Stimulated activated CD8-positive, alpha-beta memory T cell treated with anti-CD3 and anti-CD28 coated beads, Interleukin-12 subunit alpha, Interleukin-12 subunit beta, amount 100 ng/mL, for 4 hours (primary cell): ENCODE measurements around the gene TMX2.
"Not testable (repeated sequence)": the region's sequence is repeated elsewhere in the genome, so short reads cannot be mapped to it uniquely, and the experiment has no call there.

ENCODE experiments used
- DNase-seq: peaks from one replicate; pipeline ENCODE4 v3.0.0-alpha.2; 2020; ENCODE audit warnings: low read depth

Gene TMX2

GRCh38 chr11:57713835-57714234 lies 1.4 kb downstream of the TMX2 start:
- no peak for DNase-seq

- DNase-seq = not testable (repeated sequence)
Measured at GRCh38 chr11:57716726-57717125, 4.3 kb downstream of the TMX2 start.

DNA sequence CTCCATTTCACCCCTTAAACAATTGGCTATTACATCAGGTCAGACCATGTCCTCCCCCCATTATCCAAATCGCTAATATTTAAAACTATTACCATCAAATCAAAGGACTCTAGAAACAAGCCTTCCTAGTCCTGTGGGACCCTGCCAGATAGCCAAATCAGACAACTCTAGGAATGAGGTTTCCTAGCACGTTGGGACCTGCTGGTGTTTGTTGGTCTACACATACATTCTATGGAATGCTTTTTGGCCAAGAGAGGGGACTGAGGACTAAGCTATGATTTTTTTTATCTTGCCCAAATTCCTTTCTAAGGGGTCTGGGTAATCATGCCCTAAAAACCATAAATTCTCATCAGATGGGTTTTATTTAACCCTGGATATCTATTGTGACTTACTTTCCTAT lies 14.8 kb downstream of the TMX2 start:
- DNase-seq = no peak

DNA sequence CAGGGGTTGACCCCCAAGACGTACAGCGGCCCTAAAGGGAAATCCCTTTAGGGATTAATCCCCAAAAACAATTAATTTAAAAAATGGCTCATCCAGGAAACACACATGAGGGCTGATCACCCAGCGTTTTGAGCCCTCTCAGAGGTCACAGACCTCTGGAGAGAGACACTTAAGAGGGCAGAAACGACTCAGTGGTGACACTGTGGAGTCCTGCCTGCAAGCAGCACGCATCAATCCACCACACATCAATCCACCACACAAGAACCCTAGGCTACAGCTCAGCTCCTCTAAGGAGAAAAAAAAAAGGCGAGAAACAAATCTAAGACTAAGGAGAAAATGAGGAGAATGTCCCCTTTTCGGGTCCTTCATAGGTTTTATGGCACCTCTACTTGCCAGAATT lies 16.4 kb downstream of the TMX2 start:
- DNase-seq = no peak

DNA sequence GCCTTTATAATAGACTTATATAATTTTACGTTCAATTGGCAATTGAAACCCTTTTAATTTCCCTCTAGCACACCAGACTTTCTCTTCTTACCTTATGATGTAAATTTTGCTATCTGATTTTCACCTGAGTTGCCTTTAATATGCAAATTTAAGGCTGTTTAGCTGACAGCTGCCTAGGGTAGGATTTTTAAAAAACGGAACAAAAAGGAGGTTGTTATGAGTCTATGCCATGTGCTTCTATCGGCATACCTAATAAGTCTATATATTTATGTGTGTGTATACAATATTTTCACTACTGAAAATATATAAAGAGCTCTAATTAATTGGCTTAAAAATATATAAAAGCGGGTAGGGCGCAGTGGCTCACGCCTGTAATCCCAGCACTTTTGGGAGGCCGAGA lies 17.1 kb downstream of the TMX2 start:
- DNase-seq = no peak

- DNase-seq = no peak
Measured at GRCh38 chr11:57732661-57733060, 20.3 kb downstream of the TMX2 start.

DNA sequence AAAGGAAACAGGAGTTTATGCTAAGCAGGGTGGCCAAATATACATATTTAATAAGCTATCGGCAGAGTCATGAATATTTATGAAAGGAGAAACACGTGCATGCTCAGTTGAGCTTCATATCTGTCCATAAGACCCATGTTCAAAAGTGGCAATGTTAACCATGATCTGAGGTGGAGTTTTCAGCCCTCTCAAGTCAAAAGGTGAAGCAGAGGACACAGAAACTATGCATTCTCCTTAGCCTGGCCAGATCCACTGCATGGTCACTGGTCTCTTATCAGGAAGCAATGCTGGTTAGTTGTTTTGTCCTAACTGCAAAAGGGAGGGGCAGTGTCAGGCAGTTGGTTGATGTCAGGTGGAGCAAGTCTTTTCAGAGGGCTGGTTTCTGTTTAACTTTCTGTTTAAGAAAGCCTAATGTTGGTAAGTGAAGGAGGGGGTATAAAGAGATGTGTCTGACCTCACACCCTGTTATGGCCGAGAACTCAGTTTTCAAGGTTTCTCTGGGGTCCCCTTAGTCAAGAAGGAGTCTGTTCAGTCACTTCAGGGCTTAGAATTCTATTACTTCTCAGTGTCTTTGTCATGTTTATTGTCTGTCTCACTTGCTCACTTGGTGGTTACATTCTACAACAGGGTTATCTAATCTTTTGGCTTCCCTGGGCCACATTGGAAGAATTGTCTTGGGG lies 23.4 kb downstream of the TMX2 start:
- DNase-seq = no peak

GRCh38 chr11:57741132-57742086 lies 29.0 kb downstream of the TMX2 start, which contains the start of gene SELENOH:
TSS of gene SELENOH (plus strand) at chr11:57741491. CDS start at chr11:57741596, 105 bp downstream.
- peak; percentile 87 for DNase-seq

DNA sequence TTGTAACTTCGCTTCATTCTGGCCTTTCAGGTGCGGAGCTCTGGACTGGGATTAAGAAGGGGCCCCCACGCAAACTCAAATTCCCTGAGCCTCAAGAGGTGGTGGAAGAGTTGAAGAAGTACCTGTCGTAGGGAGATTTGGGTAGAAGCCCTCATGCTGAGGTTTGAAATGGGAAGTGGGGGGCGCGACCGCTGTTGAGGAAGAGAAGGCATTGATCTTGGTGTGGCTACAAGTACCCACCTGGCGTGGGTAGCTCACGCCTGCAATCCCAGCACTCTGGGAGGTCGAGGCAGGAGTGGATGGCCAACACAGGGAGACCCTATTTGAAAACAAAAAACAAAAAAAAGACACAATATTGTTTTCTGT lies 29.7 kb downstream of the TMX2 start:
- no peak for DNase-seq

GRCh38 chr11:57744357-57744756 lies 32.0 kb downstream of the TMX2 start:
- no peak for DNase-seq

DNA sequence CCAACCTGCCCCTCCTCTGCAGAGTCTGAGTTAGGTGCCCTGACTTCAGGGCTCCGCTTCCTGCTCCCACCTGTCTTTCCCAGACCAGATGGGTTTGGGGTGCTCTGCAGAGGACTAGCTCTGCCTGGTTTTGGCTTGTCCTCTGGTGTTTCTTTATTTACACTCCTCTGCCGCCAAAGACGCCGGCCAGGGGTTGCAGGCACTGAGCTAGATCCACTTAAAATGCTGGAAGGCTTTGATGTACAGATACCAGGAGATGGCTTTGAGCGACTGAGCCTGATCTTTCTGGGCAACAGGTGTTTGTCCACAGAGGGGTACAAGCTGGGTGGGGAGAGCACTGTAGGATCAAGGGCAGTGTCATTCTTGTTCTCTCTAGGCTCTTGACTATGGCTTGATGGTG lies 32.8 kb downstream of the TMX2 start:
- DNase-seq = no peak

DNA sequence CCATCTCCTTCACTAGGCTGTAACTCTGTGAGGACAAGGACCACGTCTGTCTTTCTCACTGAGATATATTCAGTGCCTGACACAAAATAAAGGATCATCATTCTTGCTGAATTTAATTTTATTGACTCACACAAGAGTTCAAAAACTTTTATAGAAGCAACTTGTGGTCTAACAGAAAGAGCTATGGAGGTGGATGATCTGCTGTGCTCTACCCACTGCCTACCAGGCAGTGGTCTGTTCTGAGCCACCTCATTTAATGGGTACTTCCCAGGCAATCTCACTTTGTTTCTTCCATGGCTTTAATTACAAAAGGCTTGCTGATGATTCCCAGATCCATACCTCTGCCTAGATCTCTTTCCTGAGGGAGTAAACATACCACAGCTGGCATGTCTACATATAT lies 34.5 kb downstream of the TMX2 start:
- no peak for DNase-seq

DNA sequence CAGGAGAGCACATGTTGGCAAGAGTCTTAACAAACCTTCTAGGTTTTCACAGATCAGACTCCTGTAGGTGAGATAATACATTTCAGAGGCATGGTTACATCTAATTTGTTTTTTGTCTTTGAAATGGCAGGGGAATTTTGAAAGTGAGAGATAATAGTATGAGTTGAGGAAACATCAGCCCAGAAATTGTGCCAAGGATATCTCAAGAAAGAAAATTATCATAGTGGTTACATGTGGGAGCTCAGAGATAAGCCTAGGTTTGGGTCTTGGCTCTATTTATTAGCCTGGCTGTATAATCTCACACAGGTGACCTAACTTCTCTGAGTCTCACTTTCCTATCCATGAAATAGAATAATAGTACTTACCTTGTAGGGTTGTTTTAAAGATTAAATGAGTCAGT lies 38.8 kb downstream of the TMX2 start:
- DNase-seq = no peak

DNA sequence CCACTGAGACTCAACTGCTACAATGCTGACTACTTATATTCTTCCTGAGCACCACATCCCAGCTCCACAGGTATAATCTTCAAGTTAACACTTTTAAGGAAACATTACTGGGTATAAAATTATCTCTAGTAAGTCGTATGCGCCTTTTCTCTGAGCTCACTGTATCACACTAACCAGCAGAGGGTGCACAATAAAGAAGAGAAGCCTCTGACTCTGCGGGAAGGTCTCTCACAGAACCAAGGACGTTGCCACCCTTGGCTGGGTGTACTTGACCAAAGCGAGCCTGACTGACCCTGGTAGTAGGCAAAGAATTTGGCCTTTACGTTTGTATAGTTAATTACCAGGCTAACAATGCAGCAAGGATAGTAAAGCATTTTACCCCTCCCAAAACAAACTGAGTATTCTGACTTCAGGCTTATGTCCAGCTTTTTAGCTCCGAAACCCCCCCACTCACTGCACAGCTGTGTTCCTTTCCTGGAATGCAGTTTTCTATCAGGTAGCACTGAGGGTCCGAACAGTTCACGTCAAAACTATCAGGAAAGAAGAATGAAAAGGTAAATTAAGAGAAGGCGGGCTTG lies 39.4 kb downstream of the TMX2 start, which contains the start of gene BTBD18:
BTBD18 (minus strand) TSS at position 144 of the 578 bp plus-strand sequence. CDS start 631 bp downstream, outside the sequence.
- DNase-seq = no peak

- no peak for DNase-seq
Measured at GRCh38 chr11:57752954-57753353, 40.6 kb downstream of the TMX2 start.

- no peak for DNase-seq
Measured at GRCh38 chr11:57758174-57758573, 45.8 kb downstream of the TMX2 start.

DNA sequence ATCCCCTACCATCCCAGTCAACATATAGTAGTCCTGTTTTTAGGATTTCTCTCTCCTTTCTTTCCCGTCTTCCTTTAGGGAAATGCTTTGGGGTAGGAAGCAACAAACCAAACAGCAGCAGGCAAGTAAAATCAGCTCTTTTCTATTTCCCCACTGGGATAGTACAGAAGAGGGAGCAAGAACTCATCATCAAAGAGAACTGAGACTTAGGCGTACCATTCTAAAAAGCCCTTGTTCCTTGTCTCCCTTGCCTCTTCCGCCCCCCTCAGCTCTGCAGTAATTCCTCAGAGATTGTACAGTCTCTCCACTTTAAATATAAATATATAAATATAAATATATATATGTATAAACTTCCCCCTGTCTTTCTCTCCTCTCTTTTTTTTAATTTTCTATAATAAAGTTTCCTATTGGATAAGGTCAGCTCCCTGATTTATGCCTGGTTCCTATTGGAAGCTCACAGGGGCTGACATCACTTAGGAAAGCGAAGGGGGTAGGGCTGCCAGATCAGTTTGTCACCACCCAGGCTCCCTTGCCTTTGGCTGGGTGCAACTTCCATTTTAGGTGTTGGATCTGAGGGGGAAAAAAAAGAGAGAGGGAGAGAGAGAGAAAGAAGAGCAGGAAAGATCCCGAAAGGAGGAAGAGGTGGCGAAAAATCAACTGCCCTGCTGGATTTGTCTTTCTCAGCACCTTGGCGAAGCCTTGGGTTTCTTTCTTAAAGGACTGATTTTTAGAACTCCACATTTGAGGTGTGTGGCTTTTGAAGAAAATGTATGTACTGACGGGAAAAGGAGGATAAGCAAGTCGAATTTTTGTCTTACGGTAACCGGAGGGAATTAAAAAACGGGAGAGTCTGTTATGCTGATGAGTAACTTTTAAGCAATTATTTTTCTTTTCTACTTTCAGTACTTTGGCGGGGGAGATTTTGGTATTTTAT lies 49.2 kb downstream of the TMX2 start, which contains the start of gene CTNND1:
CTNND1 (plus strand) TSS at position 502 of the 934 bp plus-strand sequence. CDS start 29,677 bp downstream, outside the sequence.
- DNase-seq = no peak

- no peak for DNase-seq
Measured at GRCh38 chr11:57762235-57762861, 50.0 kb downstream of the TMX2 start.

- DNase-seq = no peak
Measured at GRCh38 chr11:57763568-57763967, 51.2 kb downstream of the TMX2 start.

DNA sequence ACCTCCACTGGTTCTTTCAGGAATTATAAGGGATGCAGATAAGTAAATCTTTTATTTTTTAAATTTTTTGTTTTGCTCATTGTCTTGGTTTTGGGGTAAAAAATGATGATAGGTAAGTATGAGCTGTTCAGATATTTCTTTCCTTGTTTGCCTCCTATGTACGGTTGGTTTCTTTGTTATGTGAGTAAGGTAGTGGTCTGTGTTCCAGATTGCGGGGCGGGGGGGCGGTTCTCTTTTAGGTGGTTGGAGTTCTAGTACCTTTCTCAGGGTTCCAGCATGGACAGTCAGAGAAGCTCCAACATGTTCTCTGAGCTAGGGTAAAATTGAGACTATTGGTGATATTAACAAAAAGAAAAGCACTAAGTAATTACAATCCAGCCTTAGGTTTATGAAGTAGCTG lies 51.6 kb downstream of the TMX2 start:
- no peak for DNase-seq

- DNase-seq = no peak
Measured at GRCh38 chr11:57764566-57764965, 52.2 kb downstream of the TMX2 start.
